AG04449 (cell line): Measurements from ENCODE around the gene TMEM41B.
"Not testable (repeated sequence)": the region's sequence is repeated elsewhere in the genome, so short reads cannot be mapped to it uniquely, and the experiment has no call there.

Experiments
- CTCF ChIA-PET: fragments of 350-600 bp; formaldehyde crosslinking; extraction: SDS; loops from one replicate; lab custom pipeline; 2021; ENCODE audit warnings: antibody characterized with exemption; lab: Yijun Ruan, JAX
- POLR2A ChIA-PET: fragments of 400-600, 350-600 bp; formaldehyde crosslinking; extraction: SDS; loops from one replicate; lab custom pipeline; 2020; ENCODE audit warnings: antibody characterized with exemption, inconsistent platforms; lab: Yijun Ruan, JAX
- DNase-seq: peaks from one replicate; pipeline ENCODE4 v3.0.0-alpha.2; 2010; ENCODE audit warnings: low read depth, low spot score
- H3K4me3 ChIP-seq: 2 replicates; pipeline ENCODE4 v1.5.1; 2011; ENCODE audit warnings: low read depth, mild to moderate bottlenecking, control low read depth, low read length
- TF ChIP-seq, protein P1 (sequence below): IDR thresholded peaks from one replicate; pipeline ENCODE4 v1.5.1; 2011; ENCODE audit warnings: mild to moderate bottlenecking, moderate library complexity, low read length, control low read depth, inconsistent platforms; ENCODE audit not compliant: insufficient read depth; ENCODE audit errors: missing control alignments

Gene TMEM41B

DNA sequence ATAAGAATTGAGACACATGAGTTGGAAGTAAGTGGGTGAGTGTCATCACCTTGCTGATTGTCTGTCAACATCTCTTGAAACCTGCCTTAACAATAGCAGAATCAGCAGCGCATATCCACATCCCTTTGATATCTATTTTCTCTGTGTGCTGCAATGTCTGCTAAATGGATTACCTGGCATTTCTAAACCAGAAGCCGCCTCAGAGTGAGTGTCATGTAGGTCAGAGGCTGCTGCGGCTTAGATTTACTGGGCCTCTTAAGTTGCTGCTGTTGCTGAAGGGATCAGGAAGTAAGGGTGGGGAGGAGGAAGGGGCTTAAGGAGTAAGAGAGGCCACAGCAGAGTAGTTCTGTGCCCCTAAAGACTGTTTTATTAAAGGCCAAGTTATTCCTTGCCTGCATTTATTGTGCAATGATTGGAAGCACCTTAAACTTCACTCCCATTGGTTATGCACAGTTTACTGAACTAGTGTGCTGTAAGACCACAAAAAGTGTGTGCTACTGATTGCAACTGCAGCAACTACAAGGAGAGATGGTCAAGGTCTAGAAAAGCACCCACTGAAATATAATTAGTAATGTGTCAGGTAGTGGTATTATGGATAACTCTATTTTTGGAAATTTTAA is 29.8 kb upstream of the TMEM41B start:
- no peak for DNase-seq
- ChIA-PET POLR2A (no interaction called here), CTCF (no interaction called here)
- no peak overlapping the region for H3K4me3 ChIP-seq
- TF ChIP-seq, protein P1, sequence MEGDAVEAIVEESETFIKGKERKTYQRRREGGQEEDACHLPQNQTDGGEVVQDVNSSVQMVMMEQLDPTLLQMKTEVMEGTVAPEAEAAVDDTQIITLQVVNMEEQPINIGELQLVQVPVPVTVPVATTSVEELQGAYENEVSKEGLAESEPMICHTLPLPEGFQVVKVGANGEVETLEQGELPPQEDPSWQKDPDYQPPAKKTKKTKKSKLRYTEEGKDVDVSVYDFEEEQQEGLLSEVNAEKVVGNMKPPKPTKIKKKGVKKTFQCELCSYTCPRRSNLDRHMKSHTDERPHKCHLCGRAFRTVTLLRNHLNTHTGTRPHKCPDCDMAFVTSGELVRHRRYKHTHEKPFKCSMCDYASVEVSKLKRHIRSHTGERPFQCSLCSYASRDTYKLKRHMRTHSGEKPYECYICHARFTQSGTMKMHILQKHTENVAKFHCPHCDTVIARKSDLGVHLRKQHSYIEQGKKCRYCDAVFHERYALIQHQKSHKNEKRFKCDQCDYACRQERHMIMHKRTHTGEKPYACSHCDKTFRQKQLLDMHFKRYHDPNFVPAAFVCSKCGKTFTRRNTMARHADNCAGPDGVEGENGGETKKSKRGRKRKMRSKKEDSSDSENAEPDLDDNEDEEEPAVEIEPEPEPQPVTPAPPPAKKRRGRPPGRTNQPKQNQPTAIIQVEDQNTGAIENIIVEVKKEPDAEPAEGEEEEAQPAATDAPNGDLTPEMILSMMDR: no peak

DNA sequence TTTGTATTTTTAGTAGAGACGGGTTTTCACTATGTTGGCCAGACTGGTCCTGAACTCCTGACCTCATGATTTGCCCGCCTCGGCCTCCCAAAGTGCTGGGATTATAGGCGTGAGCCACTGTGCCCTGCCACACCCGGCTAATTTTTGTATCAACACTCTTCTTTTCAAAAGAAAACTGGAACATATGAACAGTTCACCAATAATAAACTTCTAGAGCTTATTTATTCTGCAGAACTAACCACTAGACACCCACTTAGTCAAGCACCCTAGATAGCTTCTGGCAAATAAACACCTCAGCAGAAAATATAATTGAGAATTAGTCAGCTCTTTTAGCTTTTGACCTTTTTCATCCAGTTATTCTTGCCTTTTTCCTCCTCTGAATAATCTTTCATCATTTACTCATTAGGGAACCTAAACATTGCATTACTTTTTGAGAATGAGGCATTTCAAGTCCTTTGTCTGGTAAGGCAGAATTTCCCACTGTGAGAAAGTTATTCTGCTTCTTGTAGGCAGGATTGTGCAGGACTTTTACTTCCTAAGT is 27.3 kb upstream of the TMEM41B start:
- POLR2A ChIA-PET: no interaction called here
- CTCF ChIA-PET: no interaction called here

DNA sequence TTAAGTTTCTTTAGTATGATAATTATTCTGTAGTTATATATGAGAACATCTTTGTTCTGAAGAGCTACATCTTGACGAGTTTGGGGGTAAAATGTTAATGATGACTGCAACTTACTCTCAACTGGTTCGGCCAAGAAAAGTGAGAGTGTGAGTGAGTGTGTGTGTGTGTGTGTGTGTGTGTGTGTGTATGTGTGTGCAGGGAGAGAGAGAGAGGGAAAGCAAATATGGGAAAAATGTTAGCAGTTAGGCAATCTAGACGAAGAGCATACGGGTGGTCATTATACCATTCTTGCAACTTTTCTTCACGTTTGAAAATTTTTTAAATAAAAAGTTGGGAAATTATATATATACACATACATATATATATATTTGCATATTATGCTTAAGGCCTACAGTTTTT is 18.3 kb upstream of the TMEM41B start:
- TF ChIP-seq, protein P1: no peak
- H3K4me3 ChIP-seq: no peak overlapping the region
- POLR2A ChIA-PET: no interaction called here
- CTCF ChIA-PET: interaction anchor here (0.6 kb wide), 1 partner anchor 44 kb away, joined by 3 read pairs; no protein-coding TSS in a partner anchor
- no peak for DNase-seq

More for the DNA sequence above, 27.3 kb upstream of the TMEM41B start:
- H3K4me3 ChIP-seq: no peak overlapping the region
- TF ChIP-seq, protein P1: no peak
- DNase-seq: no peak

DNA sequence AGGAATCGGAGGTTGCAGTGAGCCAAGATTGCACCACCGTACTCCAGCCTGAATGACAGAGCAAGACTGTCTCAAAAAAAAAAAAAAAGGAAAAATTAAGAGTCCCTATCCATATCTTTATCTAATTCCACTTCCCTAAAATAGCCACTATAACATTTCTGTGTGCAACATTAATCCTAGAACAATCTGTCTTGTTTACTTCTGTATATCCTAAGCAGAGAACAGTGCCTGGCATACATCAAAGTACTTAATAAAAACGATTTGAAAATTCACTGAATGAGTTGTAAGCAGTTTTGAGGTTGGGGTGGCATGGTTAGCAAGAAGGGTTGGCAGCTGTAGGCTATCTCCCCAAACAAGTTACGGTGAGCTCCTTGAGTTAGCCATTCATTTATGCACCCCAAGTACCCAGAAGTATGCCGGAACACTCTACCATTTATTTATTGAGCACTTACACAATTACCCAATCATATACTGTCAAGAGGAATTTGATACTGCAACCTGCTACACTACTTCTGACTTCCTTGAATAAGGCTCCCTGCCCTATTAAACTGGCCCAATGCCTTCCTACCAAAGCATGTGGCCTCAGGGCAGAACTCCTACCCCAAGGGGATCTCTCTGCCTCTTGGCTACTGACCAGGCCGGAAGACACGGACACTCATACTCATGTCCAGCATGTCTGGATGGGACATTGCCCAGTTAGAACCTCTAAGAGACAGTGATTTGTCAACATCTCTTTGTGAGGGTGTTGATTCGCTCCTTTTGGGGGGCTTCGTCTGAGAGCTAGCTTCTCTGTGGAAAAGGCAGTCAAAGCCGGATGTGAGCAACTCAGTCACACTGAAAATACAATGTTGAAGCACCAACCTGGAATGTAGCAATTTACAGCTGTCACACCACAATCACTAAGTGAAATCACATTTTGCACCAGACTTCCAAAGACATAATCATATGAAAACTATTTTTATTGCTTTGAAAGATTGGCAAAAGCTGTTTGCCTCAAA is 16.3 kb upstream of the TMEM41B start:
- POLR2A ChIA-PET: interaction anchor here (0.8 to 1.6 kb wide), 3 partner anchors 54 to 129 kb away, joined by 3 to 8 read pairs (median 4); partner anchors contain the start of gene IPO7
- CTCF ChIA-PET: interaction anchor here (1.5 to 1.8 kb wide), 2 partner anchors 16 to 34 kb away, joined by 4 to 7 read pairs; partner anchors contain the start of gene TMEM41B
- TF ChIP-seq, protein P1: no peak
- DNase-seq: peak; percentile 73
- peak overlapping the region; percentile 26 for H3K4me3 ChIP-seq

DNA sequence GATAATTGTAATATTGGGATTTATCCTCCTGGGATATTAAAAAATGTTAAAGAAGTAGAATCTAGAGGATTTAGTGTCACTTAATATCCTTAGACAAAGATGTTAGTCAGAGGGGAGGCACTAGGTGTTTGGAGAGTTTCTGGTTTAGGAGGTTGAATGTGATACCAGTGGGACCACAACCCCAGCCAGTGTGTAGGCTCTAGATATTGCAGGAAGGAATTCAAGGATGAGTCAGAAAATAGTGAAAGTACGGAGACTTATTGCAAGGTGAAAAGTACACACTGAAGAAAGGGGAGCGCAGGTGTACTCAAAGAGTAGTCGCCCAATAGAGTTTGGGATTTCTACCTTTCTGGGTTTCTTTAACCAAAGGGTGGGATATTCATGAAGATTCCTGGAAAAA is 5.7 kb upstream of the TMEM41B start:
- ChIA-PET CTCF (no interaction called here), POLR2A (interaction anchor here (0.6 kb wide), 1 partner anchor 10 kb away, joined by 3 read pairs; no protein-coding TSS in a partner anchor)
- TF ChIP-seq, protein P1: no peak
- no peak for DNase-seq
- no peak overlapping the region for H3K4me3 ChIP-seq

DNA sequence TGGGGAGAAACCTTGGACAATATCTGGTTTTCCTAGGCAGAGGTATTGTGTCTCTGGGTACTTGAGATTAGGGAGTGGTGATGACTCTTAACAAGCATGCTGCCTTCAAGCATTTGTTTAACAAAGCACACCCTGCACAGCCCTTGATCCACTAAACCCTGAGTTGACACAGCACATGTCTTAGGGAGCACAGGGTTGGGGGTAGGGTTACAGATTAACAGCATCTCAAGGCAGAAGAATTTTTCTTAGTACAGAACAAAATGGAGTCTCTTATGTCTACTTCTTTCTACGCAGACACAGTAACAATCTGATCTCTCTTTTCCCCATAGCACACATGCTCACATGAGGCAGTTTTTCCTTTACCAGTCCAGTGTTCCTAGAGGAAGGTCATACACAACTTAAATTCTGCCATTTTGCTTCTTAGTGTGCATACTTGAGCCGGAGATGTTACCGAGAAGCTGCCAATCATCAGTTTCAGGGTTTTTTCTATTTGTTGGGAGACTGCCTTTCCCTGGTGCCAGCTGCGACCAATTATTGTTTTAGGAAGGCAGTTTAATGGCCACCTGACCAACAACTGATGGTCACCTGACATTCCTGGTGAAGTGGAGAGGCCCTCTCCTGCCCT is 5.1 kb upstream of the TMEM41B start:
- DNase-seq, H3K4me3 ChIP-seq: not testable (repeated sequence)
- POLR2A ChIA-PET: interaction anchor here (0.6 kb wide), 1 partner anchor 10 kb away, joined by 3 read pairs; no protein-coding TSS in a partner anchor

DNA sequence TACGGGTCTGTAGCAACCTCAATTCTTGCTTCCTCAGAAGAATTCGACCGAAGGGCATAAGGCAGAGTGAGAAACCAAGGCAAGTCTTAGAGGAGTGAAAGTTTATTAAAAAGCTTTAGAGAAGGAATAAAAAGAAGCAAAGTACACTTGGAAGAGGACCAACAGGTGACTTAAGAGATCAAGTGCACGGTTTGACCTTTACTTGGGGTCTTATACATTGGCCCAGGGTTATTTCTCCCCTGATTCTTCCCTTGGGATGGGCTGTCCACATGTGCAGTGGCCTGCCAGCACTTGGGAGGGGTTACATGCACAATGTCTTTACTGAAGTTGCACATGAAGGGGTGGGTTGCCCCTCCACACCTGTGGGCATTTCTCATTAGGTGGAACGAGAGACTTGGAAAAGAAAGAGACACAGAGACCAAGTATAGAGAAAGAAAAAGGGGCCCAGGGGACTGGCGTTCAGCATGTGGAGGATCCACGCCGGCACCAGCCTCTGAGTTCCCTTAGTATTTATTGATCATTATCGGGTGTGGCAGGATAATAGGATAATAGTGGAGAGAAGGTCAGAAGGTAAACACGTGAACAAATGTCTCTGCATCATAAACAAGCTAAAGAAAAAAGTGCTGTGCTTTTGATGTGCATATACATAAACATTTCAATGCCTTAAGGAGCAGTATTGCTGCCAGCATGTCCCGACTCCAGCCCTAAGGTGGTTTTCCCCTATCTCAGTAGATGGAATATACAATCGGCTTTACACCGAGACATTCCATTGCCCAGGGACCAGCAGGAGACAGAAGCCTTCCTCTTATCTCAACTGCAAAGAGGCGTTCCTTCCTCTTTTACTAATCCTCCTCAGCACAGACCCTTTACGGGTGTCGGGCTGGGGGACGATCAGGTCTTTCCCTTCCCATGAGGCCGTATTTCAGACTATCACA is 4.3 kb upstream of the TMEM41B start:
- CTCF ChIA-PET, POLR2A ChIA-PET, H3K4me3 ChIP-seq, DNase-seq: not testable (repeated sequence)

More for the DNA sequence above, 5.1 kb upstream of the TMEM41B start:
- CTCF ChIA-PET: not testable (repeated sequence)
